Pancreas (tissue), 10 donors: Measurements from ENCODE around the gene PDSS1. TPM values are rescaled to one million over a fixed set of nuclear protein-coding genes. Genes with fewer than 3 reads are reported as not detected.
A peak's percentile ranks its signal among the peaks of the same experiment; 100 is the strongest.

ENCODE experiments used
- ATAC-seq, 4 donors: fragments of 200-7000 bp; cut with Tn5 transposase; one replicate each; pipeline versions ENCODE4 v1.8.0 to v1.9.1; 2020; ENCODE audit warnings: mild to moderate bottlenecking in 4 of 4, moderate library complexity in 4 of 4
- DNase-seq, 6 donors: peaks; one replicate each; pipeline ENCODE4 v3.0.0-alpha.2; 2020
- FAIRE-seq: peaks from 2 replicates; lab custom pipeline; 2012; peaks lifted over from hg19 to GRCh38; lab: Jason Lieb, UNC
- H3K27ac ChIP-seq, 4 donors: fragments of 200-600 bp; sonication (generic); 1 replicate in 3 of 4; 2 replicates in 1 of 4; pipeline versions ENCODE4 v1.5.0 to v1.8.0; 2020
- H3K27me3 ChIP-seq, 4 donors: fragments of 200-600 bp; one replicate each; pipeline ENCODE4 v1.8.0; 2021
- H3K36me3 ChIP-seq, 3 donors: fragments of 200-600 bp; sonication (generic) in 1 of 3; one replicate each; pipeline versions ENCODE4 v1.5.0 to v1.8.0; 2020 to 2021
- H3K4me1 ChIP-seq, 3 donors: fragments of 200-600 bp; one replicate each; pipeline ENCODE4 v1.8.0; 2021
- H3K4me3 ChIP-seq, 4 donors: fragments of 200-600 bp; sonication (generic) in 2 of 4; one replicate each; pipeline versions ENCODE4 v1.5.0 to v1.8.0; 2020 to 2021
- H3K9me3 ChIP-seq, 4 donors: fragments of 200-600 bp; one replicate each; pipeline ENCODE4 v1.8.0; 2021
- WGBS, 2 donors: extraction: QIAGEN DNeasy Blood & Tissue Kit; methylation state at CpG; one replicate each; pipeline ENCODE4 v1.1.7; 2013; 5-methylcytosine and 5-hydroxymethylcytosine counted together
- intact Hi-C, 3 donors: fragments of 100-400 bp; cut with DNase I; formaldehyde crosslinking; loops; one replicate each; pipeline versions ENCODE4 v1.11.1 to v1.14.2; 2022
- polyA plus RNA-seq, 2 donors: library from polyadenylated mRNA; stranded (reverse); fragments of 200-250 nt; gene quantifications; one replicate each; pipeline ENCODE4 v1.2.3, GENCODE V29; 2013
- total RNA-seq, 6 donors: library from RNA; stranded (reverse); fragmentation: NEBNext Ultra II Directional in 4 of 6; extraction: Animal tissue kit (Norgen Biotek cat#: 25700) in 4 of 6; gene quantifications; one replicate each; pipeline versions ENCODE4 v1.2.1 to v1.2.4, GENCODE V29; 2021 to 2023
- TF ChIP-seq, protein P1 (sequence below), 4 donors: fragments of 200-600 bp; sonication (generic) in 3 of 4; IDR thresholded peaks; one replicate each; pipeline versions ENCODE4 v1.5.0 to v1.8.0; 2021; ENCODE audit warnings: antibody characterized with exemption in 4 of 4
- donor health status: healthy with polysubstance abuse.
- donor health status: DM: no; HTN: no; CAD: no; lungs with moderate emphysema.
- donor health status: DM: no; HTN: no; CAD: no.
- donor health status: control.
- donor health status: control.
- donor health status: Bipolar disorder and iron deficiency.
- donor health status: DM: yes; HTN: yes; CAD: no.
- donor health status: DM: no; HTN: no; CAD: no.
- donor health status: DM: no; HTN: no; CAD: no.
- donor health status: DM: yes; HTN: yes; CAD: no.

The PDSS1 gene
- total and polyA plus RNA-seq, 8 donors = 0.69 to 3.1 (median 1.8) TPM

DNA sequence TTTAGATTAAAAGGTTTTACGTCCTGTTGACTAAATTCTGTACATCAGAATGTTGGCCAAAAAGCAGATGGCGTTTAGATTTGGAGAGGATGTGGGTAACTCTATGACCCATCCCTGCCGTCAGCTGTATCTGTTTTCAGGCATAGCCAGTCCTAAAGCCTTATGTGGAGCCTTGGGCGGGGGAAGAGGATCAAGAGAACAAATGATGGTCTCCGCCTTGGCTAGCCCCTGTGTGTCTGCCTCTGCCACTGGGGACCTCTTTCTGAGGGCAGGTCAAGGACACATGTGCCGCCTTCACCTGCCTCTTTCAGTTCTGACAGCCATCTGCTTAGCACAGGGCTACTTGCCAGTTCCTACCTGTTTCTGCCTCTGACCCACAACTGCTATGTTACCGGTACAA is 24.1 kb downstream of the PDSS1 start:
- H3K4me1 ChIP-seq = no peaks in the 10 kb centered on the region
- no peak for ATAC-seq
- peaks cover 0 to 4% (median 0%) of the 10 kb centered on the region in 3 donors for H3K36me3 ChIP-seq
- TF ChIP-seq, protein P1, sequence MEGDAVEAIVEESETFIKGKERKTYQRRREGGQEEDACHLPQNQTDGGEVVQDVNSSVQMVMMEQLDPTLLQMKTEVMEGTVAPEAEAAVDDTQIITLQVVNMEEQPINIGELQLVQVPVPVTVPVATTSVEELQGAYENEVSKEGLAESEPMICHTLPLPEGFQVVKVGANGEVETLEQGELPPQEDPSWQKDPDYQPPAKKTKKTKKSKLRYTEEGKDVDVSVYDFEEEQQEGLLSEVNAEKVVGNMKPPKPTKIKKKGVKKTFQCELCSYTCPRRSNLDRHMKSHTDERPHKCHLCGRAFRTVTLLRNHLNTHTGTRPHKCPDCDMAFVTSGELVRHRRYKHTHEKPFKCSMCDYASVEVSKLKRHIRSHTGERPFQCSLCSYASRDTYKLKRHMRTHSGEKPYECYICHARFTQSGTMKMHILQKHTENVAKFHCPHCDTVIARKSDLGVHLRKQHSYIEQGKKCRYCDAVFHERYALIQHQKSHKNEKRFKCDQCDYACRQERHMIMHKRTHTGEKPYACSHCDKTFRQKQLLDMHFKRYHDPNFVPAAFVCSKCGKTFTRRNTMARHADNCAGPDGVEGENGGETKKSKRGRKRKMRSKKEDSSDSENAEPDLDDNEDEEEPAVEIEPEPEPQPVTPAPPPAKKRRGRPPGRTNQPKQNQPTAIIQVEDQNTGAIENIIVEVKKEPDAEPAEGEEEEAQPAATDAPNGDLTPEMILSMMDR (IDR thresholded peaks at IDR 0.05) = no peak
- H3K9me3 ChIP-seq = no peaks in the 10 kb centered on the region
- no peaks in the 10 kb centered on the region for H3K27me3 ChIP-seq
- H3K4me3 ChIP-seq = no peak overlapping the region
- FAIRE-seq = no peak
- intact Hi-C loops = loop anchor here in 1 of 3 donors (10.0 kb wide), 1 partner anchor 163 kb away; no protein-coding TSS in a partner anchor
- 90 to 95% methylated on average over 7 of the region's 7 CpGs for WGBS, 2 donors
- no peak for DNase-seq
- H3K27ac ChIP-seq = no peak overlapping the region

DNA sequence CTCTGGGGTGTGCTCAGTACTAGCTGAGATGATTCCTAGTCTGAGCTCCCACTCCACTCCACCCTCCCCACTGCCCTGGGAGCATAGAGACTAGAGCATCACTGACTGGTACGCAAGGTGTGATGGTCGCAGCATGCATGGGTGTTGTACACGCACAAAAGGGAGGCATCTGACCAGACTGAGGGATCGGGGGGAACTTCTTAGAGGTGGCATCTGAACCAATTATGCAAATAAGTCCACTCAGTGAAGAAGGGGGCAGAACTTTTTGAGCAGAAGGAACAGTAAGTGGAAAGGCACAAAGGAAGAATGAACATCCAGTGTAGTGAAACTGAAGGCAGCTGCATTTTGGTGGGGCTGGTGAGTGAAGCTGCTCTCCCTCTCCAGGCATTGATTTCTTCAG is 25.5 kb downstream of the PDSS1 start:
- no peak for FAIRE-seq

DNA sequence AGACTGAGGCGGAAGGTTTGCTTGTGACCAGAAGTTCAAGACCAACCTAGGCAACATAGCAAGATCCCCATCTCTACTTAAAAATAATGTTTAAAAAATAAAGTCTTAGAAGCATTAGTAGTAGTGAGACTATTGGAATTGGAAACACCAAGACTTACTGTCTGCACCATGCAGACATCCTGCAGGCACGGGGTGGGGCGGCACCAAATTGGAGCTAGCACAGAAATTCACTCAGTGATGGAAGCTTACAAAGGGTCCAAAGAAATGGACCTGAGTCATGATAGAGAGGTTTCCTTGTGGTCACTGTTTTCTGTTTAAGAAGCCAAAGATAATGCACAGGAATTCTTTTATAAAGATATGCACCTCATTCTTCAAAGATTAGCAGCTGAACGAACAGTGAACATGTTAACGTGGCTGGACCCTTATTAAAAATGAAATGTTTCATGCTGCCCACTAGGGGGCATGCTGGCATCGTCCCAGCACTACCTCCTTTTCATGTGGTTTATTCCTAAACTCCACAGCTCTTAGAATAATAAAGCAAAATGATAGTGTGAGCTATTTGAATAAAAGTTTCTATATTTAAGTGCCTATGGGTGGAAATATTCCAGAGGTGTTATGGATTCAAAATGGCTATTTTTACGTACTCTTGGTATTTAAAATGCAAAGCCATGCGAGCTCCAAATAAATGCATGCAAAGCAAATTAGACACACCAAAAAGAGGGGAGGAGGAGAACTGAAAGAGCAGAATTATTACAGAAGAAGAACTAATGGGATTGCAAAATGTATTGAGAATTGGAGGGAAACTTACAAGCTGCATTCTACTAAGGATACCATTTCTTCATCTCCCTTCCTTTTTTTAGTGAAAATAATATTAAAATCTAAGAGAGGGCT is 28.6 kb downstream of the PDSS1 start:
- peak; percentile 53 to 90 (median 90) for ATAC-seq
- Histone ChIP-seq H3K27me3 (no peaks in the 10 kb centered on the region), H3K4me3 (no peak overlapping the region), H3K9me3 (no peaks in the 10 kb centered on the region), H3K36me3 (peaks cover 0 to 4% (median 0%) of the 10 kb centered on the region in 3 donors), H3K27ac (no peak overlapping the region), H3K4me1 (no peaks in the 10 kb centered on the region)
- FAIRE-seq = peak; percentile 87
- DNase-seq = peak; percentile 31 to 79 (median 70)
- intact Hi-C loops = loop anchor here in 2 of 3 donors (5.0 to 10.0 kb wide), 2 partner anchors 159 to 161 kb away; no protein-coding TSS in a partner anchor
- TF ChIP-seq, protein P1 (IDR thresholded peaks at IDR 0.05) = peak; percentile 57 to 75 (median 68)
- WGBS, 2 donors = 53 to 58% methylated on average over 8 of the region's 8 CpGs

More for the DNA sequence above, 25.5 kb downstream of the PDSS1 start:
- DNase-seq (no peak), ATAC-seq (no peak)
- Histone ChIP-seq H3K36me3 (peaks cover 0 to 4% (median 0%) of the 10 kb centered on the region in 3 donors), H3K4me1 (no peaks in the 10 kb centered on the region), H3K27me3 (no peaks in the 10 kb centered on the region), H3K27ac (no peak overlapping the region), H3K9me3 (no peaks in the 10 kb centered on the region), H3K4me3 (no peak overlapping the region)
- intact Hi-C loops = loop anchor here in 1 of 3 donors (10.0 kb wide), 1 partner anchor 162 kb away; no protein-coding TSS in a partner anchor
- 79 to 95% methylated on average over 4 of the region's 4 CpGs for WGBS, 2 donors
- TF ChIP-seq, protein P1 (IDR thresholded peaks at IDR 0.05) = no peak

DNA sequence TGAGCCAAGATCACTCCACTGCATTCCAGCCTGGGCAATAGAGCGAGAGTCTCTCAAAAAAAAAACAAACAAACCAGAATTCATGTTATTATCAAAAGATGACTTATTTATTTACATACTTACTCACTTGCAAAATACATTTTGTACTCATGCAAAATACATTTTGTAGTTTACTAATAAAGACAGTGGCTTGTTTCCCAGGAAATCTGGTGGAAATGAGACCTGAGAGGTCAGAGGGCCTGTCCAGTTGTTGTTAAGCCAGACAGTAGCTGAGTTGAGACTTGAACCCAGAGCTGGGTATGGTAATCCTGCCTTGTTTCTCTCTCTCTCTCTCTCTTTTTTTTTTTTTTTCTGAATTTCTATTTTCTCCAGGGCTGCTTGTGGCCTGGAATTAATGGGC is 29.5 kb downstream of the PDSS1 start:
- ATAC-seq (no peak), FAIRE-seq (no peak), DNase-seq (no peak)
- TF ChIP-seq, protein P1 (IDR thresholded peaks at IDR 0.05) = no peak
- Histone ChIP-seq H3K27me3 (no peaks in the 10 kb centered on the region), H3K4me3 (no peak overlapping the region), H3K36me3 (peaks cover 0 to 4% (median 0%) of the 10 kb centered on the region in 3 donors), H3K9me3 (no peaks in the 10 kb centered on the region), H3K27ac (no peak overlapping the region), H3K4me1 (no peaks in the 10 kb centered on the region)
- WGBS, 2 donors = 92 to 100% methylated on average over 1 of the region's 1 CpG
- intact Hi-C loops = loop anchor here in 2 of 3 donors (5.0 to 10.0 kb wide), 2 partner anchors 158 to 160 kb away; no protein-coding TSS in a partner anchor
